ENCODE results near the gene SLC22A17.
"Not testable (repeated sequence)": the region's sequence is repeated elsewhere in the genome, so short reads cannot be mapped to it uniquely, and the experiment has no call there.

The SLC22A17 gene

DNA sequence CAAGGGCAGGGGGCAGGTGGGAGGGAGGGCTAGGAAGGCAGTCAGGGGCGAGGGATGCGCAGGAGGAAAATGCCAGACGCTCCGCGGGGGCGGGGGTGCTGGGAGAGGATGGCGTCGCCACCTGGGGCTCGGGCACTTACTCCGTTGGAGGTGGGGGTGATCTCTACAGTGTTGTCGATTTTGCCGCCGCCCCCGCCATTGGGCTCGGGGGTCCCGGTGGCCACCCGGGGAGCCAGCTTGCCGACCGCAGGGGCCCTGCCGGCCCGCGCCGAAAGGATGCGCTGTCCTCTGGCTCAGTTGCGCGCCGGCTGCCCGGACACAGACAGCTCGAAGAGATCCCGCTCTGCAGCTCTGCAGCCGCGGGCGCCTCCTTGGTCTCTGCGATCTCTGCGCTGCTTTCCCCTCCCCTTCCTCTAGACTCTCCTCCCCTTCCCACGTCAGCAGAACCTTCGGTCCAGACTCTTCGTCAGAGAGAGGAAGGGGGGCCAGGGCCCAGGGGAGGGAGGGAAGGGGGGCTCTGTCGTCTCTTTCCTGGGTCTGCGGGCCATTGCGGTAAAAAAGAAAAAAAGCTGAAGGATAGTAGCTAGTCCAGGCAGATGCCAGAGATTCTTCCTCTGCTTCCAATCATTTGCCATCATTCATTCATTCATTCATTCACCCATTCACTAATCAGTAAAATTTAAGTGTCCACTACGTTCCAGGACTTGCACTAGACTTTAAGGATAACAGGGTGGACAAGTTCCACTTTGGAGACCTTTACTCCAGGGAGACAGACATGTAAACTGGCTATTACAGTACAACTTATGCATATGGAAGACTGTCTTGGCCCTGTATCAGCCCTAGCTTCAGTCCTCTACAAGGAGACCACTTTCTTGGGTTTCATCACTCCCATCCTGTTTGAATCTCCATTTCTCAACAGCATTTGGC, at the start of gene SLC22A17:
TSS of gene SLC22A17 (minus strand) at position 382 of the 927 bp plus-strand sequence.
- peak; percentile 93 for DNase-seq

DNA sequence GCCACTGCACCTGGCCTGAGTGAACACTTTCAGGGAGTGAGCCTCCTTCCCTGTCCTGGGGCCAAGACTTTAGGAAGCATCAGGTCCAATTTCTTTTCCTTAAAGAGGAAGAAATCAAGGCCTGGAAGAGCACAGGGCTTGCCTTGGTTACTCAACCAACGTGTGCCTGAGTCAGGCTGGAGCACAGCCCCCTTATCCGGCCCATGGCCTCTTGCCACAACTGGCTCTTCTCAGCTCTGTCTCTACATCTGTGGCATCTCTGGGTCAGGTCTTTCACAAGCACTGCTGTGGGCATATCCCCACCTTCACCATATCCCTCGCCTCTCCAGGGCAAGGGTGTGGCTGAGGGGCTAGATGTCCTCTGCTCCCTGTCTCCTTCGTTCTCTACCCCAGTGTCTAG, 48.6 kb upstream of the SLC22A17 start:
- DNase-seq = no peak

DNA sequence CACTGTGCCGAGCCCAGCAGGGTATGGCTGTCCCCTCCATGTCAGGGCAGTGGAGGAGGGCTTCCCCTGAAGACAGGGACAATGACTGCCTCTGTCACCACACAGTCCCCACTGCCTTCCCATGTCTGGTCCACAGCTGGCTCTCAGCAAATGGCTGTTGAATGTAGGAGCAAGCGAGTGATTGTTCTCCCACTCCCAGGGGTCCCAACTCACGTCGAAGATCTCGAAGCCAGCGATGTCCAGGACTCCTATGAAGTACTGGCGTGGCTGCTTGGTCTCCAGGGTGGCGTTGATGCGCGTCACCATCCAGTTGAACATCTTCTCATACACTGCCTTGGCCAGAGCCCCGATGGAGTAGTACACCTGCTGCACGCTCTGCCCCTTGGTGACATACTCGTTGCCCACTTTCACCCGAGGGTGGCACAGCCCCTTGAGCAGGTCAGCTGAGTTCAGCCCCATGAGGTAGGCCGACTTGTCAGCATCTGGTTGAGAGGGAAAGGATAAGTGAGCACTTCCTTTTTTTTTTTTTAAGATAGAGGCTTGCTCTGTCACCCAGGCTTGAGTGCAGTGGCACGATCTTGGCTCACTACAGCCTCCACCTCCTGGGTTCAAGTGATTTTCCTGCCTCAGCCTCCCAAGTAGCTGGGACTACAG, 47.9 kb upstream of the SLC22A17 start:
- not testable (repeated sequence) for DNase-seq

DNA sequence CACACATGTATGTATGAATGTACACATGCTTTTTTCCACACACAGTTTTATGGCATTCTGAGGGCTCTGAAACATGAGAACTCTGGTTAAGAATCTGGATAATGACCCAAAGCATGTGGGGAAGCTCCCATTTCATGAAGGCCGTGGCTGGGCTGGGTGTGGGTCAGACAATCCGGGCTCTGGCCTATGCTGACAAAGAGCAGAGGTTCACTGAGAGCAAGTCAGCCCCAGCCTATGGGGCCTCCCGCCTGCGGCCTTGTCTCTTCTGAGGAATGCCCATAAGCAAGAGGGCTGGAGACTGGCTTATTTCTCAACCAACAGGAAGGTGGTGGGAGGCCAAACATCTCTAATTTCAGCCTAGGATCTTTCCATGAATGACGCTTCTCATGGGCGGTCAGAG, 46.9 kb upstream of the SLC22A17 start:
- DNase-seq = no peak

DNA sequence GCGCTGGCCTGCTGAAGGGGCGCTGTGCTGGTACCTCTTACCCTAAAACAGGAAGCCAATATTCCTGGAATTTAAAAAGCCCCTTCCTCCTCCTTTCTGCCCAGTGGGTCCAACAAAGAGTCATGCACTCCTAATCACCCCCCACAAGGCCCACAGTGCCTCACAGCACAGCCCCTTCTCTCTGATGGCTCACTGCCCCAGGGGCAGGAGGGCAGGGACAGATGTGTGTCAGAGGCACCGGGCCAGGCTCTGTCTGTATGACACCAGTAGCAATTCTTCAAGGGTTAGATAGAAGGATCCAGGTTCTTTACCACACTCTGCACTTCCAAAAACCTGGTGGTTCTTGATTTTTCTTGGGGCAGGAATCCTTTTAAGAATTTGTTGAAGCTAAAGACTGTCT, 46.4 kb upstream of the SLC22A17 start:
- no peak for DNase-seq

DNA sequence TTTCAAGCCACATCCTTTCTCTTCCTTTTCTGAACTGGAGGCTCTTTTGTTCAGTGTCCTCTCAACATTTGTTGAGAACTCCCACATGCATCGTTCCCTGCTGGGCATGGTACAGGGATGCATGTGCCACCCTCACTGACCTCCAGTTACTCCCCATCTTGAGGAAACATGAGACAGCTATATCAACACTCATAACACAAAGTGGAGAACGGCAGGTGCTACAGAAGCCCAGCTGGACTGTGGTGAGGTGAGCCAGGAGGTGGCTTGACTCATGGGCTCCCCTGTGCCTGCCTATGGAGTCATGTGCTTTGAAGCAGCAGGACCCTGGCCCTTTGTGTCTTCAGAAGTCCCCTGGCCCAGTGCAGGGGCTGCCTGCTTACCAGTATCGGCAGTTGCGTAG, 45.7 kb upstream of the SLC22A17 start:
- no peak for DNase-seq

DNA sequence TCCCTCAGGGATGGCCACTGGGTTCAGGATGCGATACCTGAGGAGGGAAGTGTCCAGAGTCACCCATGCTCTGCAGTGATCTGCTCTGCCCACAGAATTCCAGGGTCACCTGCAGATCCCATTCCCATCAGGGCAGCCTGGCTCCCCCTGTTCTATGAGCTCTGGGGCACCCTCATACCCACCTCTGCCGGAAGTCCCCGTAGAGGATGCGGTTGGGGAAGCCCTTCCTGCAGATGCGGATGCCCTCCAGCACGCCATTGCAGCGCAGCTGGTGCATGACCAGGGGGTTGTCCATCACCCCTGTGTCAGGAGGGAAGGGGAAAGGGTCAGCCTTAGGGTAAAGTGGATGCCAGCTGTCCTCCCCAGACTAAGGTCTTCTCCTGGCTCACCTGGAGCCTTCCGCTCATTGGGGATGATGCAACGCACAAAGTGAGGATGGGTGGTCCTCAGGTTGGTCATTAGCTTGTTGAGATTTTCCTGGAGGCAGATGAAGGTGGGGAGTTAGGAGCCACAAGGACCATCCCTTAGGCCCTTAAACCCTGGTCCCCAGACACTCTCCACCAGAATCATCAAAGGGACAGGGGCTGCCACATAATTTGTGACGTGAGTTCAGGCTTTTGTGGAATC, 44.2 kb upstream of the SLC22A17 start:
- no peak for DNase-seq

DNA sequence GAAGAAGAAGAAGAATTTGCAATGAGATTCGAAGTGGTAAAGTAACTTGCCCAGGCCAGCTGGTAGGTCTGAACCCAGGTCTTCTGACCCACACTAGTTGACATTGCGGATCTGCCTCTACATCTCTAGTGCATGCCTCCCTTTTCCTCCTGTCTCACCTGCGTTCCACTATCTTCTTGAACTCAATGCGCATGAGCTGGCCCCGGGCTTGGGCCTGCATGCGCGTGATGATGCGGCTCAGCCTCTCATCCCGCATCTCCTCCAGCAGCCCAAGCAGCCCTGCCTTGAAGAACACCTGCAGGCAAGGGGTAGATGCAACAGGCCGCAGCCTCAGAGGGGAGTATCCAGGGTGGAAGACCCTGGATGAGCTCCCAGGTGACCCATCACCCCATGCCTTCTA, 43.4 kb upstream of the SLC22A17 start:
- DNase-seq = no peak

DNA sequence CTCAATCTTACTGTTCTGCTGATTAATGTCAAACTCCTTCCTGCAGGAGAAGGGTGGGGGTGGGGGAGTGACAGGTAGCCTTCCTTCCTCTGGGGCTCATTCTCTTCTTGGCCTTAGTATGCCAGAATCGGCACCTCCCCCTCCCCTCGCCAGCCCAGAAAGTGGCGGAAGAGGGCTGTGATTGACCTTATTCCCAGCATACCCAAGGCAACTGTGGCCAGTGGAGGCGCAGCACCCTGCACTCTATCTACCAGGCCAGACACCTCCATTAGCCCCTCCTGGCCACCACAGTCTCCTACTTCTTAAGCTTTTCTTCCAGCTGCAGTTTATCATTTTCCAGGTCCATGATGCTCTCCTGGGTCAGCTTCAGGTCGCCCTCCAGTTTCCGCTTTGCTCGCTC, 39.9 kb upstream of the SLC22A17 start:
- DNase-seq = no peak

DNA sequence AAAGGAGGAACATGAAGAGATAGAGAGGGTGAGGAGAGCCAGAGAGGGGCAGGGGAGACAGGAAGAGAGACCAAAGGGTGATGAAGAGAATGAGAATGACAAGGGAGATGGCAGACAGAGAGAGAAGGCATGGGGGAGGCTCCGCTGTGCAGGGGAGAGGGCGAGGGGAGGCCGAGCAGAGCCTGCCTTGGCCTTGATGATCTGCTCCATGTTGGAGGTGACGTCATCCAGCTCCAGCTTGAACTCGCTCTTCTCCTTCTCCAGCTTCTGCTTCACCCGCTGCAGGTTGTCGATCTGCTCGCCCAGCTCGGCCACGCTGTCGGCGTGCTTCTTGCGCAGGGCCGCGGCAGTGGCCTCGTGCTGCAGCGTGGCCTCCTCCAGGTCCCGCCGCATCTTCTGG, 37.2 kb upstream of the SLC22A17 start:
- DNase-seq = not testable (repeated sequence)

DNA sequence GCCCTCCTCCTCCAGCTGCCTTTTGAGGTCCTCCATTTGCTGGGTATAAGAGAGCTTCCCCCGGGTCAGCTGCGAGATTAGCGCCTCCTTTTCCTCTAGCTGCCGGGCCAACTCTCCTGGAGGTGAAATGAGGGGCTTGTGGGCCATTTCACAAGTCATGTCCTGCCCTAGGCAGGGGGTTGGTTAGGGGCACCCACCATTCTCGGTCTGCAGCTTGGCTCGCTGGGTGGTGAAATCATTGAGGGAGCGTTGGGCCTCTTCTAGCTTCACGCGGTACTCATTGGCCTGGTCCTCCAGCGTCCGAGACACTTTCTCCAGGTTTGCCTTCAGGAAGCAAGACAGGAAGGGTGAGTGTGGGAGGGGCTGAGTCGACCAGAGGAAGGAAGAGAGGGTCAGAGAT, 36.7 kb upstream of the SLC22A17 start:
- no peak for DNase-seq

DNA sequence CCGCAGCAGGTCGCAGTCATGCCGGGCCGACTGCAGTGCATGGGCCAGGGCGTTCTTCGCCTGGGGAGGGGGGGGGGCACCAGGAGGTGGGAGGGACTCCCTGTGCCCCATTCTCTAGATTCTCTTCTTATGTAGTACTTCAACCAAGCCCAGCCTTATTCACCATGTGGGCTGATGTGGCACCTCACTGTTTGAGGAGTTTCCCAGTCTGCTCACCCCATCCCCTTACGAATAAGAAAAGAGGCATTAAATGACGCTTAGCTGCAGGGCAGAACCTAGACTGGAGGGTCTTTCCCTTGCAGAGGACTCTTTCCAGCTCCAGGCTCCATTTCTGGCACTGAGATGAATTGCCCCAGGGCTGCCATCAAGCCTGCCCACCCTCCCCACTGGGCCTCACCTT, 36.3 kb upstream of the SLC22A17 start:
- DNase-seq = no peak

DNA sequence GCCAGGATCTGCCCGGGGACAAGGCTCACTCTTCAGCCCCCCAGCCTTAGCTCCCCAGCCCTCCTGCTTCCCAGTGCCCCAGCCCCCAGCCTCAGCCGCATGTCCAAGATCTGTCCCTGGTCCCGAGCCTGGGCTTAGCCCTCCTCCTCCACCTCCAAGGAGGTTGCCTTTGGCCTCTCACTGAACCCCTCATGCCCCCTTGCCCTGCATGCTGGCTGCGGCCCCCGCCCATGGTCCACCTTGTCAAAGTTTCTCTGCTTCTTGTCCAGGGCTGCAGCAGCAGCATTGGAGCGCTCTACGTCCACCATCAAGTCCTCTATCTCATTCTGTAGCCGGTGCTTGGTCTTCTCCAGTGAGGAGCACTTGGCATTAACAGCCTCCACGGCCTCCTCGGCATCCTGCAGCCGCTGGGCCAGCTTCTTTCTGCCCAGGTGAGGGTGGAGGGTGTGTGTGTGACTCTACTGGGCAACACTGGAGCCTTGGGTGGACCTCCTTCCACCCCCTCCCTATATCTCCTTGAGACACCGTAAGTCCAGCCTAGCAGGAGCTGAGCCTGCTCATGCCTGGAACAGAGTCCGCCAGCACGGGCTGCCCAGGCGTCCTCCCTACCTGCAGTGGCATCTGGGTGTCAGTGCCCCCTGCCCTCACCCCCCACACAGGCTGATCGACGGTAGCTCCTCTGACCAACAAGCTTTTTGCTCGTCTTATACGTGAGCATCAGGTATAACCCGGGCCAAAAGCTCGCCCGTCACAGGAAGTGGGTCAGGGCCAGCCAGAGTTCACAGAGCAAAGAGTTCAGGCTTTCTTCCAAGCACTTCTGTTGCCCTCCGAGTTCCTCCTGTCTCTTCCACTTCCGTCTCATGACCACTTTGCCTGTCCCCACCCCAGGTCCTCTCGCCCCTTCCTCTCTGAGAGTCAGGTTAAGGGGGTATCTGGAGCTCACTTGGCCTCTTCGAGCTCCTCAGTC, 35.5 kb upstream of the SLC22A17 start:
- DNase-seq = no peak

DNA sequence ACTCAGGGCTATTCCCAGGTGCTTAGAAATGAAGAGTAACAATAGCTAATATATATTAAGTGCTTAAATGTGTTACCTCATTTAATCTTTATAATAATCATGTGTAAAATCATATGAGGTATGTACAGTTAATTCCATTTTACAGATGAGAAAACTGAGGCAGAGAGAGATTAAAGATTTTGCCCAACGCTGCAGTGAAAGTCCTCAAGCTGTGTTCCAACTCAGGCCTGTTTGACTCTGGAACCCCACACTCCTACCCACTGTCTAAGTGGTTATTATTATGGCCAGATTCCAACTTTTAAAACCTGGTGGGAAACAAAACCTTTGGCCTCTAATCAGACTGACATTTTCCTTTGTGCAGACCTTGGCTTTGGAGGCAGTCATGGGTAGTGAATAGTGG, 34.3 kb upstream of the SLC22A17 start:
- DNase-seq = no peak

DNA sequence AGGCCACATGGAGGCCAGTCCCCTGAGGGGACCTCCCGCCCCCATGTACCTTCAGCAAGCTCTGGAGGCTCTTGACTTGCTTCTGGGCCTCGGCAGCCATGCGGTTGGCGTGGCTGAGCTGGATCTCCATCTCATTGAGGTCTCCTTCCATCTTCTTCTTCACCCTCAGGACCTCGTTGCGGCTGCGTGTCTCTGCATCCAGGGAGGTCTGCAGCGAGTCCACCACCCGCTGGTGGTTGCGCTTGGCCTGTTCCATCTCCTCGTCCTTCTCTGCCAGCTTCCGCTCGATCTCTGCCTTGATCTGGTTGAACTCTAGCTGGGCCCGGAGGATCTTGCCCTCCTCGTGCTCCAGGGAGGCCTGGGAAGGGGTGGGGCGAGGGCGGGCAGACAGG, 33.6 kb upstream of the SLC22A17 start:
- DNase-seq = not testable (repeated sequence)

DNA sequence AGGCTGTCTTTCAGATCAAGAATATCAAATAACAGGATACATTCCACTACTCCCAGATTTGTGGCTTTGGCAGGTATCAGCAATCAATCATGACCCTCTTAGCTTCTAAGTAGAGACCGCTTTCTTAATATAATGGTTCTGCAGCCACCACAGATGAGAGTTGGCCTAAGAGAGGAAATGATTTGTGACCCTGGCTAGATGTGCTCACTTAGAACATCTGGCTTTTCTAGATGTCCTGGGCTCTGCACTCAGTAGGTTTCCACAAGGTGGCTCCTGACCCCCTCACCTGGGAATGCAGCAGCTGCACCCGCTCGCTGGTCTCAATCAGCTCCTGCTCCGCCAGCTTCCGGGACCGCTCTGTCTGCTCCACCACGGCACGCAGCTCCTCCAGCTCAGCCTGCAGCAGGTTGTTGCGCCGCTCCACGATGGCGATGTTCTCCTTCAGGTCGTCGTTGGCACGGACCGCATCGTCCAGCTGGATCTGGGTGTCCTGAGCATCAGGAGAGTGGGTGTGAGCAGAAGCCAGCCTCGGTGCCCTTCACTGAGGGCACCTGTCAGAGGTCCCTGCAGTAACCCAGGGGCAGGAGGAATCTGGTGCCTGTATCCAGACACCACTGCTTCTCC, 33.1 kb upstream of the SLC22A17 start:
- no peak for DNase-seq

DNA sequence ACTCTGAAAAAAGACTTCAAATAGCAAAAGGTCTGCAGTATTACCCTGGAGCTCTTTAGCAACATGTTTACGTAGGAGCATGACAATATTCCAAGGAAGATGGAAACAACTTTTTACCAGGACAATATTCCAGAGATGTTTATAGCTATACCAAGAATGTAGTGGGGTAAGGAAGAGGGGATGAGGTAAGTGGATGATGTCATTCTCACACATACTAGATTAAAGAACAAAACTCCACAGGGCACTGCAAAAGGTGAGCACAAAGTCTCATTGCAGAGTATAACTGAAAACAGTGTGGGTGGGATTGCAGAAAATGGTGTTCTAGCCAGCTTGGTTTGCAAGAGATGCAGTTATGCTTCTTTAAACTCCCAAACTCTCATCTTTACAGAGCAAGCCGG, 32.6 kb upstream of the SLC22A17 start:
- no peak for DNase-seq

DNA sequence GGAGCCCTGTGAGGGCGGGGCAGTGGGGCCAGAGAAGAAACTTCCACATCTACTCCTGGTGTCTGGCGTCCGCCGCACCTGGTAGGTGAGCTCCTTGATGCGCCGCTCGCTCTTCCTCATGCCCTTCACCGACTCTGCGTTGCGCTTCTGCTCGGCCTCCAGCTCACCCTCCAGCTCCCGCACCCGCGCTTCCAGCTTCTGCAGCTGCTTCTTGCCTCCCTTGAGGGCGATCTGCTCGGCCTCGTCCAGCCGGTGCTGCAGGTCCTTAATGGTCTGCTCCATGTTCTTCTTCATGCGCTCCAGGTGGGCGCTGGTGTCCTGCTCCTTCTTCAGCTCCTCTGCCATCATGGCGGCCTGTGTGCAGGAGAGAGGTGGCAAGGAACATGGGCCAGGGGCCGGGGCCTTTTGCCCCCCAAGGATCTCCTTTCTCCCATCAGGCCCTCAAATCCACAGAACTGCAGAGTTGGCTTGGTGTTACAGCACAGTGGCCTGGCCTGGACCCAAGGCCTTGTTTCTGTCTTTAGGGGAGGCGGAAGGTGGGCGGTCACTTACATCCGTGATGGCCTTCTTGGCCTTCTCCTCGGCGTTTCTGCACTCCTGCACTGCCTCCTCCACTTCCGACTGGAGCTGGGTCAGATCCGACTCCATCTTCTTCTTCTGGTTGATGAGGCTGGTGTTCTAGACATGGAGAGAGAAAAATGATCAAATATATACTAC, 31.8 kb upstream of the SLC22A17 start:
- DNase-seq = no peak

DNA sequence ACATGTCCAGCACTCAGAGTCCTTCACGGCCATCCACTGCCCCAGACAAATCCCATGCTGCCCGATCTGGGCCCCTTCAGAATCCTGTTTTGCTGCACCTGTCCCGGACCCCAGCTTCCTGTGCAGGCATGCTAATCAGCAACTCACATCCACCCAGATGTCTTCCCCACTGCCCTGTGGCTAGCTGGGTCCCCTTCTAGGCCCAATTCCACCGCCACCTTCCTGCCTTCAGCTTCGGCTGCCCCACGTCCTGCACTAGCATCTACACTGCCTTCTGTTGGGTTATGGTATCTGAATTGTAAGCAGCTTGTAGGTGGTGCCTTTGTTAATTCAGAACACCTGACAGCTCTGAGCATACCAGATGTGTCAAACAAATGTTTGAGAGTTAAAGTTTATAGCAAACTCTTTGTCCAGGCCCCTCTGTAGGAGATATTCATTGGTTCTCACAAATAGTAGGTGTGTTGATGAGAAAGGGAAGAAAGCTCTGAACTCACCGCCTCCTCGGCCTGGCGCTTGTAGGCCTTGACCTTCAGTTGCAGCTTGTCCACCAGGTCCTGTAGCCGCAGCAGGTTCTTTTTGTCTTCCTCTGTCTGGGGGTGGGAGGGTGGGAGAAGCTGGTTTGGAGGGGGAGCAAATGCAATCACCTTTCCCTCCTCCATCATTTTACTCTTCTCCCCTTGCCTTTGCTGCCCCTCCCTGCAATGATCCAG, 30.2 kb upstream of the SLC22A17 start:
- DNase-seq = no peak

DNA sequence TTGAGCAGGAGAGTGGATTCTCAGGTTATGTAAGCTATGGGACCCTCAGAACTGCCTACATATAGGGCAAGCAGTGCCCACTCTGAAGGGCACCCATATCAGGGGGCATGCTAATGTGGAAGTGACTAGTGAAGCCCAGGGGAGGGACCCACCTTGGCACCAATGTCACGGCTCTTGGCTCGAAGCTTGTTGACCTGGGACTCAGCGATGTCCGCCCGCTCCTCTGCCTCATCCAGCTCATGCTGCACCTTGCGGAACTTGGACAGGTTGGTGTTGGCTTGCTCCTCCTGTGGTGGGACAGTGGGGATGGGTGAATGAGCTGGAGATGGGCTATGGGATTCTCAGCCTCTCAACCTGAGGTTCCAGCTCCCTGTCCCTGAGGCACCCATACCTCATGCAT, 29.6 kb upstream of the SLC22A17 start:
- DNase-seq = no peak

DNA sequence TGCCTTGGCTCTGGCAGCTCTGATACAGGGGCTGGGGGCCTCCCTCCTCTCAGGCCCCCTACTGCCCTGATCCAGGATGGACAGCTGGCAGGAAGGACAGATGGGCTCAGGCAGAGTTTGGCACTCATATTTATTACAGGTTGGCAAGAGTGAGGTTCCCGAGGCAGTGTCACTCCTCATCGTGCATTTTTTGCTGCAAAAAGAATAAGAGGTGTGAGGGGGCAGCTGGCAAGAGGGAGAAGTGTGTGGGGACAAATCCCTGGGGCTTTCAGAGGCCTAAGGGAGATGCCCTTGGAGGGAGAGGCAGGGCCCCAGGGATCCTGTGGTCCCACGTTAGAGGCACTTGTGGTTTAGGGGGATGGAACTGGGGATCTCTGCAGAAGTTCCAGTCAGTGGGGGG, 29.2 kb upstream of the SLC22A17 start:
- DNase-seq = no peak
